Measurements from ENCODE around the gene CEP112.
"Not testable (repeated sequence)": the region's sequence is repeated elsewhere in the genome, so short reads cannot be mapped to it uniquely, and the experiment has no call there.

CEP112 gene

GRCh38 chr17:65712383-65713267, 479.3 kb downstream of the CEP112 start:
- no peak for DNase-seq

DNA sequence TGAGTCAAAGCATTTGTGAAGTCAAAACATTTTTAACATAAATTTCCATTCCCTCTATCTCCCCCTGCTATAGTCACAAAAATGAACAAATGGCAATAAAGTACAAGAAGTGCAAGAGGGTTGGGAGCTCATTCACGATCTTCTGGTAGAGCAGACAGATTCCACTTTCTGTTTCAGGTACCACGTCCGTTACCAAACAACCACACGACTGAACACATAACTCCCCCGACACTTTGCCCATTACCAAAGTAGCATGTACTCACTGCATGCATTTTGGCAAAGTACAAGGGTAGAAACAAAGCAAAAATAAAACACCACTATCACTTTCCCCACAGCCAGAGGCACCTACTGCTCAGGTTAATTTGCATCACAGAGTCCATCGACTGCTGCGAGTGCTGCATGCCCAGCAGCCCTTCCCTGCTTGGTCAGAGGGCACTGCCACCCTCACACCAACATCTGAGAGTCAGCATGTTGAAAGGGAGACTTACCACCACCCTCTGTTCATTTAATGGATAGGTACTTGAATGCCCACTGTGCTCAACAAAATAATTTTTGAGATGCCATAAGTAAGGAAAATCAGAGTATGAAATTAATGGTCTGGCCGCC, 480.2 kb downstream of the CEP112 start:
- no peak for DNase-seq

GRCh38 chr17:65707780-65708179, 484.2 kb downstream of the CEP112 start:
- DNase-seq, result no peak

- no peak for DNase-seq
These were observed 487.2 kb downstream of the CEP112 start for GRCh38 chr17:65704731-65705130.

- no peak for DNase-seq
These were observed 488.0 kb downstream of the CEP112 start for GRCh38 chr17:65703891-65704290.

DNA sequence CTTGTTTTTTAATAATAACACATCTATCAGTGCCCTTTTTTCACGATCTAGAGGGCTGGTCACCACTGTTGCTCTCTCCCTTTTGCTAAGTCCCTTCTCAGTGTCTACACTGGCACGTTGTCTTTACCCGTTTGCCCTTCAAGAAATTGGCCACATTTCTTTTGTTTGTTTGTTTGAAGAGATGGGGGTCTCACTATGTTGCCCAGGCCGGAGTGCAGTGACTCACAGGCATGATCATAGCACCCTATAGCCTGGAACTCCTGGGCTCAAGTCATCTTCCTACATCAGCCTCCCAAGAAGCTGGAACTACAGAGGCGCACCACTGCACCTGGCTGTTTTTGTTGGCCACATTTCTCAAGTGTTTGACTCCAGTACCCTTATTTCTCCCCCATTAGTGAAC, 492.5 kb downstream of the CEP112 start:
- DNase-seq, result no peak

GRCh38 chr17:65698381-65699061, 493.4 kb downstream of the CEP112 start:
- no peak for DNase-seq

- no peak for DNase-seq
These were observed 494.3 kb downstream of the CEP112 start for GRCh38 chr17:65697661-65698060.

DNA sequence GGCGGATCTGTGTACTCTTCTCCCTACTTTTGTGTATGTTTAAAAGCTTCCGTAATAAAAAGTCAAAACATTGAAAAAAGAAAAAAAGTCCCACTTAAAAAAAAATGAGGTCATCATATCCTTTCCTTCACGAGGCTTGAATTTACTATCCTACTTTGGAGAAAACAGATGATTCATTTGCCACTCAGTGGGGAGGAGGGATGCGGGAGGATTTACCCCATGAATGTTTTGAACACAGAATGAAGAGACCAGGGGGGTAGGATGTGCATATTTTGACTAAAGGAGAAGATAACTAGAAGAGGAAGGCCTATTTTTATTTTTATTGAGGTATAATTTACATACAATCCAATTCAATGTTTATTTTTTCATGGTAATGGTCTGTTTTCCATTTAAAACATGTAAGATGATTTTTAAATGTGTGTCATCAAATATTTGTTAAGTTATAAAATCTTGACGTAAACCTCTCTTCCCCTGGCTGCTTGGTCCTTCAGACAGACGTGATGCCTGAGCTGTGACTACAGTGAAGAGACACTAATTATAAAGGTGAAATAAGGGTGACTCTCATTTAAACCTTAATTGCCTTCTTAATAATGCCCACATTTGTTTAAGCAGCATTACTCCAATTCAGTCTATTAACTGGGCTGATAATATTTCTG, 495.1 kb downstream of the CEP112 start:
- no peak for DNase-seq

DNA sequence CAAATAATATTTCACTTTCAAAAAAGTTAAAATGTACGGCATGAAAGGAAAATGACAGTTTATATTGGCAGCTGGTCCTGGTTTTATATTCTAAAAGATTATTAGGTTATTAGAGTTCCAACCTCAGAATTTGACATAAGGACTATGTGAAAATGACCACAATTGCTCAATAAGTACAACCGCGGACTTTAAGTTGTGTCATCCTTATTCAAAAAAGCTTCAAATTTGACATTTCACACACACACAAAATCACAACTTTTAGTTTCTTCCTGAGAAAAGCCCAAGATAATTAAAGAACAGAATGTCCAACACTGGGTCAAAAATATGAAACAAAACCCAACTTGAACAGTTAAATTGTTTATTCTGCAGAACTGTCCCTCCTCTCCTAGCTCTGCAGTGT, 497.3 kb downstream of the CEP112 start:
- no peak for DNase-seq

DNA sequence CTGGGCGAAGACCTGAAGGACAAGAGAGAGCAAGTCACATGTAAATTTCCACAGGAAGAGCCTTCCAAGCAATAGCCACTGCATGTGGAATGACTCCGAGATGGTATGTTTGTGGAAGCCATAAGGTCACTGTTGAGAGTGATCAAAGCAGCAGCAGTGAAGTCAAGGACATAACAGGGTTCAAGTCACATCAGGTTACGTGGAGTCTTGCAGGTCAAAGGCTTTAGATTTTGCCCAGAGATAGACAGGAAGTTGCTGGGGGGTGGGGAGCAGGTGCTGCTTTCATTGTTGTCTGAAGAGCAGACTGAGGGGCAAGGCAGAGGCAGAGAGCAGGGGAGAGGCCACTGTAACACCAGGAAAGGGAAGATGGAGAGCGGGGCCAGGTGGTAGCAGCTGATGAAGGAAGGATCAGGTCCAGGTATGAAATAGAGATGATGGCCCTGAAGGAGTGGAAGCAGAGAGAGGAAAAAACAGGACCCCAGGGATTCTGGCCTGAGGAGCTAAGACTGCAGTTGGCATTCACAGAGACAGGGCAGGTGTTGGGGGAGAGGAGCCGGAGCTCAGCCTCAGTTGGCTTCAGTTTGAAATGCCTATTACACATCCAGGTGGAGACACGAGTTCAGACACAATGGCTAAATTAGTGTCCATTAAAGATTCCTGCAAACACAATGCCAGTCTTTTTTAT, 501.2 kb downstream of the CEP112 start:
- DNase-seq, result no peak

- DNase-seq, result no peak
These were observed 503.6 kb downstream of the CEP112 start for GRCh38 chr17:65688307-65688706.

DNA sequence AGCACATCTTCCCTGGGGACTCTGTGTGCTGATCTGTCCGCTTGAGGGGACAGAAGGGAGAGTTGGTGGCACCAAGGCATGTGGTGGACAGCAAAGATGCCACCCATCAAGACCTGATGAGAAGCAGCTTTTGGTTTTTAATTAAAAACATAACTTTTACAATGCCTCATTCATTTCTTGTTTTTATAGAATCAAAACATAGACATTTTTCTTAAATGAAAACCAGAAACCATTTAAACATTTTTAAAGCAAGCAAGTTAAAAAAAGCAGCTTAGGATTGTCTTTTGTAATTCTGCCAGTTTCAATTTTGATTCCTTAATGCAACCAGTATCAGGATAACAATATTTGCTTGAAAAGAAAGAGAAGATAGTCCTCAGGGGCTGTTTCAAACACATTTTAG, 506.8 kb downstream of the CEP112 start:
- no peak for DNase-seq

DNA sequence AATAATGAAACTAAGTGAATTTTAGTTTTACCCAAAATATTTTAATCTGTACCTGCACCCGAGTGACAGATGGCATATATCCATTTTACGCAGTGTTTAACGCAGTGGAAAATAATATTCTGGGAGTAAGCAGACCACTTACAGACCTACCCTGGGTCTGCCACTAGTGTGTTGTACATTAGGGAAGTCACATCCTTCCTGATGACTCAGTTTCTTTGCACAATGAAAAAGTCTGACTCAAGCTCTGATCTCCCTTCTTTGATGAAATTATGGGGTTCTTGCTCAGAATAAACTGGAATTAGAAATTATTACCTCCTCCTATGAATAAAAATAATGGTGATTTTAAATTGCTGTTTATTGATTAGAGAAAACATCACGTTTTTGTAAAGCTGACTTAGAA, 507.3 kb downstream of the CEP112 start:
- no peak for DNase-seq

DNA sequence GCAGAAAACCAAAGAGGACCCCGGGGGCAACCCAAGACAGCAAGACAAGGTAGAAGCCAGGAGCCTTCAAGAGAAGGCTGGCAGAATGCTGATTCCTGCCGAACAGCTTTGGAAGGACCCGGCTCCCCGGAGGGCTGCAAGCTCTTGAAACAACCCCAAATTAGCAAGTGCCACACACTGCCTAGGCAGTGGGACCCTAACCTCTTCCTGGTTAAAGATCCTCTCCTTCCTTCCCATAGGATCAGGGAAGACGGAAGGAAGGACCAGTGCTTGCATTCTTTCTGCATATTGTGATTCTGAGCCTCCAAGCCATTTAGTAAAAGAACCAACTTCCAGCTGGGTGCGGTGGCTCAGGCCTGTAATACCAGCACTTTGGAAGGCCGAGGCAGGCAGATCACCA, 508.5 kb downstream of the CEP112 start:
- DNase-seq, result no peak

- not testable (repeated sequence) for DNase-seq
These were observed 510.2 kb downstream of the CEP112 start for GRCh38 chr17:65681763-65682162.

DNA sequence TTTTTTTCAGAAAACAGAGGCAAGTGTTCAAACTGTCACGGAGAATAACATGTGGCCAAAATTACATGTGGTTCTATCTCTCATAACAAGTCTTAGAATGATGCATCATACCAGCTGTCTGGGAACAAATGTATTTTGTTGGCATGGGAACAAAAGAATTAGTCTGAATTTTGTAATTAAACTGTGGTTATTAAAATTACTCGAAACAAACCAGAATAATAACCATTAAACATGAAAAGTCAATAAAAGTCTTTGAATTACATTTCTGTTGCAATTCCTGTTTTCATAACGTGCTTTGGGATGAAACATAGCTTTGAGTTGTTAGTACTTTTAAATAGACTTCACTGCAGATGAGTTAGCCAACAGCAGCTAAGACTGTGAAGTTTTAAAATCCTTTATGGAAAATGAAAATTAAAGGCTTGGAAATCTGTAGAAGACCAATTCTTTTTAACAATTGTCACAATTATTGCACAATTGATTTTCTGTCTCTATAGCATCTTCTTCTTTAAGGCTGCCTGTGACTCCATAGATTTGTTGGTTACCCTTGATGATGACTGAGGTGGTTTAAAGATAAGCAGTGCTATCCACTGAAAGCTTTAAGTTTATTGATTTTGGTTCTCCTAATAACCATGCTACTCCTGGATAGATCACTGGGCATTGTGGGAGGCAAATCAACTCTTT, 512.6 kb downstream of the CEP112 start:
- DNase-seq, result no peak

DNA sequence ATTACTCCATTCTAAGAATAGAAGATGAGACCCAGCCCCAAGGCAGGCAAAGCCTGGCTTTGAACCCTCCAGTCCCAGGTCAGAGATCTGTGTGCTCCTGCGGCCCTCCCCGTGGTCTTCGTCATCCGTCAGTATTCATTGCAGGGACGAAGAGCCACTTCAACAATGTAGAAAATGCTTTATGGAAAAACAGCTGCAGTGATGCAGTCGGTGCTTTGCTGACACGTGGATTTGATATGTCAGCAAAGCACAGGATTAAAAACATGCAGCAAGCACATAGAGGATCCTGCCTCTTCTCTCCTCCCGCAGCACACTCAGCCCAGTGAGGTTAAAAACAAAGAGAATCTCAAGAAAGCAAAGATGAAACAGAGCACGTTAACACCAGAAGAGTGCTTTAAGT, 513.4 kb downstream of the CEP112 start:
- no peak for DNase-seq

DNA sequence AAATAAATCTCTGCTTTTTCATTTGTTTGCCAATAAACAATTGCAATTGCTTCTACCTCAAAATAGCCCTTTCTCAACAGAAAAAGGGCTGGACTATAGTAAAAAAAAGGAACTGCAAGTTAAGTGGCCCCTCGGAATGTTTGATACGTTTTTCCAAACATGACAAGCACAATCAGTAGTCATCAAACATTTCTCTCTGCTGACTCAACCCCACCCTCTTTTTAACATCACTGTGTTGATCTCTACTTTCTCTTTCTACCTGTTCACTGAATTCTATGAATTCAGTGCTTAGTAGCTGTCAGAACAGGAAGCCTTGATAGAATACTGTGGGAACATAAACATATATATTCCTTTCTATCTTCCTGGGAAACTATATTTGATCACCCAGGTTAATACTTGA, 514.0 kb downstream of the CEP112 start:
- no peak for DNase-seq

DNA sequence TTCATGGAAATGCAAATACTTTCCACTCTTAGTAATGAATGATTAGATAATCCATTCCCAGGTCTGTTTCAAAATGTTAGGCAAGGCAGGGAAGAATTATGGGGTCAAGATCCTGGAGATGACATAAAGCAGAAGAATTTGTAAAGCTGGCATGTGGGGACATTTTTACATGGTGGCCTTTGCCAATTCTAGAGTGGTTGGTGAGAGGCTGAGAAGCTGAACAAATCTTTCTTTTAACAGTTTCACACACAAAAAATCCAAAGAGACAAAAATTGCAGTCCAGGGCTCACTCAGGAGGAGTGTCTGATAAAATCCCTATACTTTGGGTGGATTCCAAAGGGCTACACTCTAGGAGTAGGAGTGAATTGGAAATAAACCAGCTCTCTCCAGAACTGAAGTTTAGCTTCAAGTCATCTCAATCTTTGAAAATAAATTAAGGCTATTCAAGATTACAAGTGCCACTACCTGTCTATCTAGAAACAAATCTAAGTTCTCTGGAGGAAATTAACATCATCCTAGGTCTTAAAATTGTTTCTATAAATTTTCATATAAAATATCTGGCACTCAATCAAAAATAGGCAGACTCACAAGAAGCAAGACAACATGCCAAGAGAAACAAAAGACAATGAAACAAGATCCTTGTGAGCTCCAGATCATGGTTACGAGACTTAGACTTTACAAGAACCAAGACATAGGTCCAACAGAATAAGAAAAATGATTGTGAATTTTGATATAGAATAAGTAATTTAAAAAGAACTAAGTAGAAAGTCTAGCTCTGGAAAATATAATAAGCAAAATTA, 517.5 kb downstream of the CEP112 start:
- DNase-seq, result no peak

DNA sequence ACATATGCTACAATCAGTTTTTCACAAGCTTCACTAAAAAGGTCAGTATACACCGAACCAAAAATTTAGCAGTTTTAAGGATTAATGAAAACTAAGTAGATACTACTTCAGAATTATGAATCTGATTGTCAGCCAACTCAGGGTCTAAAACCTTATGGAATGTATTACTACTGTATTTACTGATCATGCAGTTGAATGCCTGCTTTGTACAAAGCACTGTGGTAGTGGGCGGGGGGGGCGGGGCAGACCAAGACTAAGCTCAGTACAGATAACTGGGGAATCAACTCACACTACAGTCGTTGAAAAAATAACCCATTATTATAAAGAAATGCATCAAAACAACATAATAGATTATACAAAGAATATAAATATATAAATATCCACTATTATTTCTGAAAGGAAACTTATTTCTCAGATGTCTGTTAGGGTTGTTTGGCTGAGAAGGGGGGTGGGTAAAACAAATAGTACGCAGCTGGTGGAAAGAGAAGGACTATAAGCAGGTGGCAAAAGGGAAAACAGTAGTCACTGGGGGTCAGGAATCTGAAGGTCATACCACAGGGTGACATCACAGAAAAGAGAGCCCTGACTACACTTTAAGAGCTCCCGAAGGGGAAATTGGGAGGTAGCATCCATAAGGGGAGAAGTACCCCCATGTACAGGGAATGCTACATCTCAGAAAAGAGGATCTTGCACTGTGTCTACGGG, 521.1 kb downstream of the CEP112 start:
- no peak for DNase-seq
